ENCODE measurements around the gene C10orf53.

C10orf53 gene

GRCh38 chr10:49739426-49739825 lies 60.0 kb downstream of the C10orf53 start:
- DNase-seq, result no peak

DNA sequence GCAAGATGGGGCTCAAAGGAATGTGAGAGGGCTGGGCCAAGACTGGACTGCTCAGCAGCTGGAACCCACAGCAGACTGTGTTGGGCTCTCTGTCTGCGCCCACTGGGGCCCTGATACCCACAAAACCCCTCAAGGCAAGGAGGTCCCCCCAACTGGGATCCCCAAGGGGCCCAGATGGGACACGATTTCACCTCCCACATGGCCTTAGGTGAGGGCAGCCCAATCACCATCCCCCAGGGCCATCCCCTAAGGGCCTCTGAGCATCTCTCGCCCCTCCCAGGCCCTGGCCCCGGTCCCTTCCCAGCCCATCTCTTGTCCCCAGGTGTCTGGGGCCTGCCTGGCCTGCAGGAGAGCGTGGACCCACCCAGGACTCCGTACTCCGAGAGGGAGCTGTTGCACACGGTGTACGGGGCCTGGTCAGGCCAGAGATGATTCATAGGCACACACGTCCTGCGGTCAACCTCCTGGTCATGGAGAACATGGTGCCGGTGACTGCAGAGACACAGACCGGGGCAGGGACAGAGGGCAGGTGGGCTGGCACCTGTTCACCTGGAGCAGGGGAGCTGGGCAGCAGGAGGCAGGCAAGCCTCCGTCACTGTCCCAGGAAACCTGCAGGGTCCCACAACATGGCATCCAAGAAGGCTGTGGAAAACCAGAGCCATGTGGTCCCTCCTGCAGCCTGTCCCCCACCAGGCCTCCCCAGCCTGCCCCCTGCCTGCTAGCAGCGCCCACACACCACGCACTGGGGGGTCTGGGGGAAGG lies 61.1 kb downstream of the C10orf53 start:
- no peak for DNase-seq

DNA sequence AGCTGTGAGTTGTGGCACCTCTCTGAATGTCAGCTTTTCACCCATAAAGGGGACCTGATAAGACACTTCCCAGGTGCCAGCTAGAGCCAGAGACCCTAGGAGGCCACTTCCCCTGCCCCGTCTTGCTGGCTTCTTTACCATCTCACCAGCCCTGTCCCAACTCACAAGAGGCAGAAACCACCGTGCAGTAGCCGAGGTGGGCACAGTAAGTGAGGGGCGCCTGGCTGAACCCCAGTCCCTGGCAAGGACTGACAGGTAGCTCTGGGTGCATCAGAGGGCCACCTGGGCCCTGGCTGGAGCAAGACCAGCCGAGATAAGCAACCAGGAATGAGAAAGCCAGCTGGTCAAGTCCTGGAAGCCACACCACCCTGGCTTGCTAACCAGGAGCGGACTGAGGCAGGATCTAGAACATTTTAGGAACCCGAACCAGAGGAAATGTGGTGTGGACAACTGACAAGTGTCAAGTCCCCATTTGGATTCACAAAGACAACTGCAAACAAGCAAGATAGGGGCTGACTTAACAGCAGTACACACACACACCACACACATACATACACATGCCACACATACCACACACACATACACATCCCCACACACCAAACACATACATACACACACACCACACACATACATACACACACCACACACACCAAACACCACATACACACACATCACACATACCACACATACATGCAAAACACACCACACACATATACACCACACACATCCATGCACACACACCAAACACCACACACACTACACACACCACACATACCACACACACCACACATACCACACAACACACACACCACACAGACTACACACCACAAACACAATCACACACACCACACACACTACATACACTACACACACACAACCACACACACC lies 61.9 kb downstream of the C10orf53 start:
- no peak for DNase-seq

- no peak for DNase-seq
Observed at GRCh38 chr10:49742683-49743463, 63.4 kb downstream of the C10orf53 start.

- no peak for DNase-seq
Observed at GRCh38 chr10:49743464-49744075, 64.1 kb downstream of the C10orf53 start.

- no peak for DNase-seq
Observed at GRCh38 chr10:49744091-49744685, 64.7 kb downstream of the C10orf53 start.

DNA sequence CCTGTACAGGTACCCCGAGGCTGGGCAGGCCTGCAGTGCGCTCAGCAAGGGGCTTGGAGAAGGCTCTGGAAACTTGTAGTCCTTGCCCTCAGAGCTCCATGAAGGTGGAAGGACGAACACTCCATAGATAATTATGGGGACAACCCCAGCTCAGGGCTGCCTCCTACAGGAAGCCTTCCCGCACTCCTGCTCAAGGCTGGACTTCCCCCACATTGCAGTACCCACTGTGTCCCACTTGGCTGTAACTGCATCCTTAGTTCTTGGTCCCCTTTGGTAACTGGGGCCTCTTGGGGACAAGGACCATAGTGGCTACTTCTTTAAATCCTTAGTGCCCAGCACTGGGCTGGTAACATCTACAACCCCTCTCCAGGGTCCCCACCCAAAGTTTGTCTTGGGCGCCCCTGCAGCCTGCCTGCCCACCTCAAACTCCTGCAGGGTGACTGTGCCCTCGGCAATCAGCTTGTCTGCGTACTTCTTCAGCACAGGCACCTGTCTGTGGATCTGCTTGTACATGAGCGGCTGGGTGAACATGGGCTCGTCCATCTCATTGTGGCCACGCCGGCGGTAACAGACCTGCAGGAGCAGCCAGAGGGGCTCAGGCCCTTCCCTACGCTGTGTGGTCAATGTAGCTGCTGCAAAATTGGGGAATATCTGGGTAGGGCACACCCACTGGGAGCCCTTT lies 65.6 kb downstream of the C10orf53 start:
- DNase-seq, result no peak

GRCh38 chr10:49745756-49746155 lies 66.3 kb downstream of the C10orf53 start:
- DNase-seq, result no peak

DNA sequence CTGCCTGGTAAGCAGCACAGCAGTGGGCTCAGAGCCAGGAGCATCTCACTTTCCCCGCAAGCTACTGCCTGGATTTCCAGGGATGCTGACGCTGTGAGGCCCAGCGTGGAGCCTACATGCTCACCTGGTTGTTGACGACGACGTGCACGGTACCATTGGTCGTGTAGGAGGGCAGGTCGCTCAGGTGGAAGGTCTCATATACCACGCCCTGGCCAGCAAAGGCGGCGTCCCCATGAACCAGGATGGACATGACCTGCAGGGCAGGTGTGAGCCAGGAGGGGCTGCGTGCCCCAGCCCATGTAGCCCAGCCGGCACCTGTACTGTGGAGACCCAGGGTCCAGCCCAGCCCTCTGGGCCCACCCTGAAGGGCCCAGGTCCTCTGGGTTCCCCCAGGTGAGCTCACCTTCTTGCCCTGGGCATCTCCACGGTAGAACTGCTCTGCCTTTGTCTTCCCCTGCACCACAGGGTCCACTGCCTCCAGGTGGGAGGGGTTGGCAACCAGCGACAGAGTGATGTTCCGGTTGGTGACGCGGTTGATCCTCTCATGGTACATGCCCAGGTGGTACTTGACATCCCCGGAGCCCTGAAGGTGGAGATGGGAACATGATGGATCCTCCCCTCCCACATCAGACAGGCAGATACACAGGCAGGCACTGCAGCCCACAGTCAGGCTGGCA lies 67.3 kb downstream of the C10orf53 start:
- DNase-seq, result no peak
